Right lobe of liver (tissue), 4 donors: ENCODE results near the gene ULBP2.

Source experiments
- POLR2A ChIP-seq: fragments of 450-650 bp; IDR thresholded peaks from one replicate; pipeline ENCODE4 v1.6.1; 2017; ENCODE audit warnings: antibody characterized with exemption, mild to moderate bottlenecking
- TF ChIP-seq, protein P1 (sequence below), 4 donors: fragments of 200-600 bp in 3 of 4; fragments of 450-650 bp in 1 of 4; IDR thresholded peaks; one replicate each; pipeline versions ENCODE4 v1.5.1 to v1.8.0; 2016 to 2022; ENCODE audit warnings: antibody characterized with exemption in 4 of 4, mild to moderate bottlenecking in 2 of 4
- donor health status: DM: no; HTN: no; CAD: no.
- donor health status: DM: no; HTN: no; CAD: no.
- donor health status: DM: no; HTN: yes; CAD: no.

DNA sequence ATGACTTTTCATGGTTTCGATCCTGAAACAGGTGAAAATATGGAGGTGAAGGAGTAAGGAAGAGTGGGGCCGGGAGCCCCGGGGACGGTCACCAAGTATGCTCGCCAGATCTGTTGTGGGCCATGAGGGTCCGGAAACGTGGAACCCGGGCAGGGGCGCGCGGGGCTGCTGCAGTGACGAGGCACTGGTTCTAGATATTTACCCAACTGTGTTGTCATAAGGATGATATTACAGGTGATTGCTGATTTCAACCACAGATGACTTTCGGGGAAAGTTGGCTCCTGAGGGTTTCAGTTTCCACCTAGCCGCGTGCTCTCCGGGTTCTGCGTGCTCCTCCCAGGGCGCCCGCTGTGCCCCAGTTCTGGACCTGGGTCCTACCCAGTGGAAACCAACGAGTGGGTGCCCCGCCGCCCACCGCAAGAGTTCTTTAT, 31.1 kb upstream of the ULBP2 start:
- TF ChIP-seq, protein P1, sequence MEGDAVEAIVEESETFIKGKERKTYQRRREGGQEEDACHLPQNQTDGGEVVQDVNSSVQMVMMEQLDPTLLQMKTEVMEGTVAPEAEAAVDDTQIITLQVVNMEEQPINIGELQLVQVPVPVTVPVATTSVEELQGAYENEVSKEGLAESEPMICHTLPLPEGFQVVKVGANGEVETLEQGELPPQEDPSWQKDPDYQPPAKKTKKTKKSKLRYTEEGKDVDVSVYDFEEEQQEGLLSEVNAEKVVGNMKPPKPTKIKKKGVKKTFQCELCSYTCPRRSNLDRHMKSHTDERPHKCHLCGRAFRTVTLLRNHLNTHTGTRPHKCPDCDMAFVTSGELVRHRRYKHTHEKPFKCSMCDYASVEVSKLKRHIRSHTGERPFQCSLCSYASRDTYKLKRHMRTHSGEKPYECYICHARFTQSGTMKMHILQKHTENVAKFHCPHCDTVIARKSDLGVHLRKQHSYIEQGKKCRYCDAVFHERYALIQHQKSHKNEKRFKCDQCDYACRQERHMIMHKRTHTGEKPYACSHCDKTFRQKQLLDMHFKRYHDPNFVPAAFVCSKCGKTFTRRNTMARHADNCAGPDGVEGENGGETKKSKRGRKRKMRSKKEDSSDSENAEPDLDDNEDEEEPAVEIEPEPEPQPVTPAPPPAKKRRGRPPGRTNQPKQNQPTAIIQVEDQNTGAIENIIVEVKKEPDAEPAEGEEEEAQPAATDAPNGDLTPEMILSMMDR (IDR thresholded peaks at IDR 0.05): no peak
- no peak for TF ChIP-seq POLR2A
